Calu3 (cell line): ENCODE results near the gene SLC39A11. TPM values are rescaled to one million over a fixed set of nuclear protein-coding genes. Genes with fewer than 3 reads are reported as not detected.

ENCODE experiments used
- BruUV-seq: library from RNA; stranded (reverse); fragments of 400-500 nt; replicated peaks from 2 replicates; lab custom pipeline; 2021; lab: Mats Ljungman, UMichigan
- CTCF ChIA-PET: fragments of 300-600 bp; sonication (Branson Sonifier 250); formaldehyde crosslinking; loops from one replicate; lab custom pipeline; 2022; ENCODE audit warnings: antibody characterized with exemption; lab: Charles Lee
- DNase-seq: peaks from one replicate; pipeline ENCODE4 v3.0.0; 2022
- H3K27ac Mint-ChIP-seq: one replicate; pipeline ENCODE4 v1.8.0; 2022; ENCODE audit warnings: mixed read lengths; ENCODE audit not compliant: unreplicated experiment
- H3K27me3 Mint-ChIP-seq: one replicate; pipeline ENCODE4 v1.8.0; 2022; ENCODE audit warnings: mixed read lengths; ENCODE audit not compliant: unreplicated experiment
- H3K36me3 Mint-ChIP-seq: one replicate; pipeline ENCODE4 v1.8.0; 2022; ENCODE audit warnings: mild to moderate bottlenecking, moderate library complexity, mixed read lengths; ENCODE audit not compliant: insufficient read depth, unreplicated experiment
- H3K4me1 Mint-ChIP-seq: one replicate; pipeline ENCODE4 v1.8.0; 2022; ENCODE audit warnings: mild to moderate bottlenecking, low read depth, mixed read lengths; ENCODE audit not compliant: unreplicated experiment
- H3K4me3 Mint-ChIP-seq: one replicate; pipeline ENCODE4 v1.8.0; 2022; ENCODE audit warnings: mild to moderate bottlenecking, low read depth, moderate library complexity, mixed read lengths; ENCODE audit not compliant: unreplicated experiment
- H3K9me3 Mint-ChIP-seq: one replicate; pipeline ENCODE4 v1.8.0; 2022; ENCODE audit warnings: low read depth, mixed read lengths; ENCODE audit not compliant: unreplicated experiment
- intact Hi-C: fragments of 100-400 bp; cut with micrococcal nuclease; formaldehyde crosslinking; loops from one replicate; pipeline ENCODE4 v1.10.0; 2022; ENCODE audit not compliant: unreplicated experiment
- total RNA-seq: library from RNA; stranded (reverse); gene quantifications from 2 replicates; pipeline ENCODE4 v1.2.3, GENCODE V29; 2022
- TF ChIP-seq, protein P1 (sequence below): fragments of 200-600 bp; IDR thresholded peaks from one replicate; pipeline ENCODE4 v1.8.0; 2022; ENCODE audit warnings: antibody characterized with exemption; ENCODE audit not compliant: unreplicated experiment

SLC39A11 gene
- total RNA-seq, 1 experiment from 2014 or later = 60.3 TPM

DNA sequence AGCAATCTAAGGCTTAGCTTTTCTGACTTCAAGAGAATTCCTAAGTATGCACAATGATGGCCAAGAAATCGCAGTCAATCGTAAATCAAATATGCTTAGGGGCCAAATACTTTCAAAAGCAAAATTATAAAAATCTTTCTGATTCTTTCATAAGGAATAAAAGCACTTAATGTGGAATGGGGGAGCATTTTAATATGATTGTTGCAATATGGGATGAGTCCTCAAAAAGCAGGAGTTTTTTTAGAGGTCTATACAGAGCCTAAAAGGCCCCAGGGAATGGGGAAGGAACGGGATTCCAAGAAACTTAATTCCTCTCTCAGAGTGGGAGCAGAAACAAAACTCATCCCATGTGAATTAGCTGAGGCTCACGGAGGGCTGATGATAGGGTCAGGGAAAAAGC lies 14.7 kb upstream of the SLC39A11 start:
- Mint-ChIP-seq H3K27ac (no peak overlapping the region), H3K36me3 (no peaks in the 10 kb centered on the region), H3K9me3 (no peaks in the 10 kb centered on the region), H3K4me3 (no peak overlapping the region), H3K27me3 (no peaks in the 10 kb centered on the region), H3K4me1 (no peaks in the 10 kb centered on the region)
- no TSS peak for BruUV-seq
- CTCF ChIA-PET = no interaction called here
- no peak for DNase-seq
- TF ChIP-seq, protein P1, sequence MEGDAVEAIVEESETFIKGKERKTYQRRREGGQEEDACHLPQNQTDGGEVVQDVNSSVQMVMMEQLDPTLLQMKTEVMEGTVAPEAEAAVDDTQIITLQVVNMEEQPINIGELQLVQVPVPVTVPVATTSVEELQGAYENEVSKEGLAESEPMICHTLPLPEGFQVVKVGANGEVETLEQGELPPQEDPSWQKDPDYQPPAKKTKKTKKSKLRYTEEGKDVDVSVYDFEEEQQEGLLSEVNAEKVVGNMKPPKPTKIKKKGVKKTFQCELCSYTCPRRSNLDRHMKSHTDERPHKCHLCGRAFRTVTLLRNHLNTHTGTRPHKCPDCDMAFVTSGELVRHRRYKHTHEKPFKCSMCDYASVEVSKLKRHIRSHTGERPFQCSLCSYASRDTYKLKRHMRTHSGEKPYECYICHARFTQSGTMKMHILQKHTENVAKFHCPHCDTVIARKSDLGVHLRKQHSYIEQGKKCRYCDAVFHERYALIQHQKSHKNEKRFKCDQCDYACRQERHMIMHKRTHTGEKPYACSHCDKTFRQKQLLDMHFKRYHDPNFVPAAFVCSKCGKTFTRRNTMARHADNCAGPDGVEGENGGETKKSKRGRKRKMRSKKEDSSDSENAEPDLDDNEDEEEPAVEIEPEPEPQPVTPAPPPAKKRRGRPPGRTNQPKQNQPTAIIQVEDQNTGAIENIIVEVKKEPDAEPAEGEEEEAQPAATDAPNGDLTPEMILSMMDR = no peak
- intact Hi-C loops = no loop called here

DNA sequence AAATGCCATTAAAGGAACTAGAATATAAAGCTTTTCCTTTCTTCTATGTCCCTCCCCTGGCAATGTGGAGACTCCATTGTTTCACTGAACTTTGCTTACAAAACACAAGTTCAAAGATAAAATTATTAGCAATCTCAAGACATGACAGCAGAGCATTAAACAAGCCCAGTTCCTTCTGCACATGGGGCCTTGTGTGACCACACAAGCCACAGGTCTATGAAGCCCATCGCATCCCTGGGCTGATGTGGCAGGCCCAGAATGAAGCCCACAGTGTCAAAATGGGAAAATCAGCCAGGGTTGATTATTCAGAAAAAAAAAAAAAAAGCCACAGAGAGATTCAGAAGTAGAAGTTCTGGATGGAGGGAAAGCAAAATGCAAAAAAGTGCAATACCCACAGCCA lies 12.9 kb upstream of the SLC39A11 start:
- Mint-ChIP-seq H3K27me3 (peaks cover 6% of the 10 kb centered on the region), H3K4me1 (no peaks in the 10 kb centered on the region), H3K27ac (no peak overlapping the region), H3K36me3 (no peaks in the 10 kb centered on the region), H3K9me3 (no peaks in the 10 kb centered on the region), H3K4me3 (no peak overlapping the region)
- BruUV-seq = no TSS peak
- no peak for DNase-seq
- CTCF ChIA-PET = interaction anchor here (0.7 kb wide), 1 partner anchor 182 kb away, joined by 7 read pairs; no protein-coding TSS in a partner anchor
- intact Hi-C loops = no loop called here
- TF ChIP-seq, protein P1 = no peak

DNA sequence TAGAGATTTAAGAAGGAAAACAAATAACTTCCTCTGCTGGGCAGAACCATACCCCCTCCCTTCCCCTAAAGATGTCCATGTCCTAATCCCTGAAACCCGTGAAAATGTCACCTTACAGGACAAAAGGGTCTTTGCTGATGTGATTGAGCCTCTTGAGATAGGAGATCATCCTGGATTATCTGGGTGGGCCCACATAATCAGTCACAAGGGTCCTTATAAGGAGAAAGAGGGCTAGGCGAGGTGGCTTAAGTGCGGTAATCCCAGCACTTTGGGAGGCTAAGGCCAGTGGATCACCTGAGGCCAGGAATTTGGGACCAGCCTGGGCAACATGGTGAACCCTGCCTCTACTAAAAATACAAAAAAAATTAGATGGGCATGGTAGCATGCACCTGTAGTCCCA lies 12.0 kb upstream of the SLC39A11 start:
- Mint-ChIP-seq H3K27ac (no peak overlapping the region), H3K4me3 (no peak overlapping the region), H3K4me1 (no peaks in the 10 kb centered on the region), H3K9me3 (no peaks in the 10 kb centered on the region), H3K27me3 (peaks cover 16% of the 10 kb centered on the region), H3K36me3 (no peaks in the 10 kb centered on the region)
- TF ChIP-seq, protein P1 = no peak
- BruUV-seq = no TSS peak
- intact Hi-C loops = no loop called here
- CTCF ChIA-PET = no interaction called here
- no peak for DNase-seq

DNA sequence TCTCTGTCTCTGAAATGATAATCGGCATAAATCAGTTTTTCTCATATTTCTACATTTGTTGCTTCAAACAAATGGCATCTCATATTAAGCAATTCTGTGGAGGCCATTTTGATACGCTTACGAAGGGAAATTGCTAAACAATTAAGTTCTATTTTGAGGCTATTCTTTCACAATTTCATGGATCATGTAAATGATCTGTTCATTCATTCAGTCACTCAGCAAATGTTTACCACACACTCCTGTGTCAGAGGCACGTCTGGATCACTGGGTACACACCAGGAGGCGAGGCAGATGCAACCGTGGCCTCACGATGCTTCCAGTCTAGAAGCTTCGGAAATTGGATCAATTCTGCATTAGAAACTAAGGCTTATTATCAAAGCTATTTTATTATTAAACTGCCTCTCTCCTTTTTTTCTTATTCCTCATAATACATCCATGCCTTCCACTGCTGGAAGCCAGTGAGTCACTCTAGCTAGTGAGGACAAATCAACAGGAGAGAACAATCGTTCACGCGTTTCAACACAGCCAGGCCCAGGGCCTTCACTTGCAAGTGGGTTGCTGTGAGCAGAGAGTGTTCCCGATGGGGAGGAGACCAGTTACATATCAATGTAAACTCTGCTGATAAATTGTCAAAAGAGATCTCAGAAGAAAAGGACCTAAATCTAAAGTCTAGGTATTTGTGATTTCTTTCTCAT lies 11.3 kb upstream of the SLC39A11 start:
- H3K36me3 Mint-ChIP-seq = no peaks in the 10 kb centered on the region
- no peak overlapping the region for H3K4me3 Mint-ChIP-seq

More for the DNA sequence above, 11.3 kb upstream of the SLC39A11 start:
- intact Hi-C loops = no loop called here
- Mint-ChIP-seq H3K27ac (no peak overlapping the region), H3K9me3 (no peaks in the 10 kb centered on the region), H3K4me1 (no peaks in the 10 kb centered on the region), H3K27me3 (peaks cover 22% of the 10 kb centered on the region)
- CTCF ChIA-PET = no interaction called here
- no TSS peak for BruUV-seq
- no peak for DNase-seq
- TF ChIP-seq, protein P1 = no peak
